Measurements from ENCODE around the gene SUN2. TPM values are rescaled to one million over a fixed set of nuclear protein-coding genes. Genes with fewer than 3 reads are reported as not detected.

The SUN2 gene
- total RNA-seq, 1 donor from 2014 or later, result 41.7 TPM

DNA sequence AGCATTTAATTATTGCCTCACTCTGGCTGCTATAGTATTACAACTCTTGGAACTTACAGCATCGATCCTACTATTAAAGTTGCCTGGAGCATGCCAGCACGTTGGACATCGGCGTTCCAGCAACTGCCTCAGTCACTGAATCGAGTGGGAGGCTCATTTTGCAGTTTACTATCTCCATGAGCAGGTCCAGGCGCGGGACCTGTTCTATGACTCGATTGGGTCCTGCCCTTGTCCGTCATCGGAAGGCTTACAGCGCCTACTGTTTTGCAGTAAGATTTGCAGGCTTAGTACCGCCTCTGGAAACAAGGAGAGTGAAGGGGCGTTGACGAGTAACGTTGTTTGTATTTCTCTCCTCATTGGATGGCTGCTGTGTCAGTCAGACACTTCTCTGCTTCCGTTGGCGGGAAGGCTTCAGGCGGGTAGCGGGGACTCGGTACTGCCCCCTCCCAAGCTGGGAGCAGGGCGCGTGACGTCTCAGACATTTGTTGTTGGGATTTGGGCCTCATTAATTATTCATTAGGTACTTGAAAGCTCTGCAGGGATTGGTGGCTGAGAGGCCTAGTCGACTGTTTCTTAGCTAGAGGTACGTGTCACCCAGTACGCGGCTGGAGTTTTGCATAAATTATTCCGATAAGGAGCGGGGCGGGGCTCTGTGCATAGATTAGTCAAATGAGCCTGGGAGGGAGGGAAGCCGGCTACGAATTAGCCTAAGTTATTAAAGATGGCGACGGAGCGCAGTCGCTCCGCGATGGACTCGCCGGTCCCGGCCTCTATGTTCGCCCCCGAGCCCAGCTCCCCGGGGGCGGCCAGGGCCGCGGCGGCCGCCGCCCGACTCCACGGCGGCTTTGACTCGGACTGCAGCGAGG lies 50.3 kb downstream of the SUN2 start, which contains the start of gene GTPBP1:
GTPBP1 (plus strand) TSS at position 710 of the 866 bp plus-strand sequence; CDS start at position 722, 12 bp downstream.
- Mint-ChIP-seq H3K27ac (ENCODE audit: unreplicated experiment) (peak within 1 kb of the TSS; percentile 36), H3K36me3 (ENCODE audit: low read depth) (peaks cover 2% of the 10 kb centered on the region), H3K27me3 (ENCODE audit: low read depth) (peaks cover 2% of the 10 kb centered on the region), H3K9me3 (no peaks in the 10 kb centered on the region), H3K4me1 (peaks cover 46% of the 10 kb centered on the region), H3K4me3 (peak within 1 kb of the TSS; percentile 92)
- TF ChIP-seq, protein P1, sequence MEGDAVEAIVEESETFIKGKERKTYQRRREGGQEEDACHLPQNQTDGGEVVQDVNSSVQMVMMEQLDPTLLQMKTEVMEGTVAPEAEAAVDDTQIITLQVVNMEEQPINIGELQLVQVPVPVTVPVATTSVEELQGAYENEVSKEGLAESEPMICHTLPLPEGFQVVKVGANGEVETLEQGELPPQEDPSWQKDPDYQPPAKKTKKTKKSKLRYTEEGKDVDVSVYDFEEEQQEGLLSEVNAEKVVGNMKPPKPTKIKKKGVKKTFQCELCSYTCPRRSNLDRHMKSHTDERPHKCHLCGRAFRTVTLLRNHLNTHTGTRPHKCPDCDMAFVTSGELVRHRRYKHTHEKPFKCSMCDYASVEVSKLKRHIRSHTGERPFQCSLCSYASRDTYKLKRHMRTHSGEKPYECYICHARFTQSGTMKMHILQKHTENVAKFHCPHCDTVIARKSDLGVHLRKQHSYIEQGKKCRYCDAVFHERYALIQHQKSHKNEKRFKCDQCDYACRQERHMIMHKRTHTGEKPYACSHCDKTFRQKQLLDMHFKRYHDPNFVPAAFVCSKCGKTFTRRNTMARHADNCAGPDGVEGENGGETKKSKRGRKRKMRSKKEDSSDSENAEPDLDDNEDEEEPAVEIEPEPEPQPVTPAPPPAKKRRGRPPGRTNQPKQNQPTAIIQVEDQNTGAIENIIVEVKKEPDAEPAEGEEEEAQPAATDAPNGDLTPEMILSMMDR (conservative IDR thresholded peaks at IDR 0.05), result no peak
- DNase-seq (ENCODE audit: low read depth, low spot score), result peak; percentile 98

DNA sequence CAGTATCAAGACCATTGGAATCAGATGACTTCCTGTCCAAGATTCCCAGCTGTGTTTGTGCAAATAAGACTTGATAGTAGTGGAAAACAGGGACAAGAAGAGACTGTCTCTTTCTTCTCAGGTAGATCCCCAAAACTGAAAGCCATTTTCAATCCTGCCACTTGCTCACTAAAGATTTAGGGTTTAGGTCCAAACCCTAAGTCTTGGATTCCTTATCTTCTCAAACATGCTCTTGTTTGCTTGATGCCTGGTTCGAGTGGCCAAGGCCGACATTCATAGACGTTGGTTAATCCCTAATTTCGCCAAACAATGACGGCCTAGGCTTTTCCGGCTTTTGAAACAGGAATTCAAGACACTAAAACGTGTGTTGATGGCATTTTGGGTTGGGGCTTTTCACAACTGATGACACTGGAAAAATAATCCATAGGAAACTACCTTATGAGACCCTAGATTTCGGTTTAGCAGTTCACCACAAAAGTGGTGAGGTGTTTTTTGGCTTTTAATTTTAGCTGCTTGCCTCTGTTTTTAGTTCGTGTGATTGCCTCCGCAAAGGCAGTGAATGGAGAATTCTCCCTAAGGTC lies 51.1 kb downstream of the SUN2 start:
- Mint-ChIP-seq H3K4me3 (peak overlapping the region; percentile 92), H3K27ac (ENCODE audit: unreplicated experiment) (peak overlapping the region; percentile 36), H3K4me1 (peaks cover 53% of the 10 kb centered on the region), H3K36me3 (ENCODE audit: low read depth) (peaks cover 2% of the 10 kb centered on the region), H3K27me3 (ENCODE audit: low read depth) (peaks cover 2% of the 10 kb centered on the region), H3K9me3 (no peaks in the 10 kb centered on the region)
- TF ChIP-seq, protein P1 (conservative IDR thresholded peaks at IDR 0.05), result no peak
- DNase-seq (ENCODE audit: low read depth, low spot score), result no peak

GRCh38 chr22:38700789-38701628 lies 54.8 kb downstream of the SUN2 start, which contains the start of gene JOSD1:
JOSD1 (minus strand) TSS chr22:38700943; CDS start chr22:38699987, 956 bp downstream.
- H3K9me3 Mint-ChIP-seq, result no peaks in the 10 kb centered on the region
- DNase-seq (ENCODE audit: low read depth, low spot score), result peak; percentile 93
- peak within 1 kb of the TSS; percentile 94 for H3K27ac Mint-ChIP-seq (ENCODE audit: unreplicated experiment)
- peaks cover 63% of the 10 kb centered on the region for H3K4me1 Mint-ChIP-seq
- peaks cover 2% of the 10 kb centered on the region for H3K36me3 Mint-ChIP-seq (ENCODE audit: low read depth)
- TF ChIP-seq, protein P1 (conservative IDR thresholded peaks at IDR 0.05), result no peak
- H3K27me3 Mint-ChIP-seq (ENCODE audit: low read depth), result peaks cover 2% of the 10 kb centered on the region
- H3K4me3 Mint-ChIP-seq, result peak within 1 kb of the TSS; percentile 95

DNA sequence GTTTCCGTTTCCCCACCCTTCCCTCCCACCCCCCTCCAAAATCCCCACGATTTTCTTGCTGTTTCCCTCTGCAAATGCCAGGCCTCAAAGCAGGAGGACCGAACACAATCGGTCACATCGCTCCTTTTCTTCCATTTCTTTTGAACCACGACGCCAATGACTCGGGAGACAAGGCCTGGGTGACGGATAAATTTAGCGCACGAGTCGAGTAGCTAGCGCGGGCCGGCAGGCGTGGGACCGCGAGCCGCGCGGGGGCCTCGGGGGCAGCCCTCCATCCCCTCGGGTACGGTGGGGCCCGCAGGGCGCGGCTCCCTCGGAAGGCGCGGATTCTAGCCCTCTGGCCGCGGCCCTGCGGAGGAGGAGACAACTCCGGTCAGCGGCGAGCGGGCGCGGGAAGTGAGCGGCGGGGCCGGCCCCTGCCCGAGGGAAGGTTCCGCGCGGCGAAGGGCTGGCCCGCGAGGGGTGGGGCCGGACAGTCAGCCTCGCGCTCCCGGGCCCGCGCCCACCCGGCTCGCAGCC lies 55.5 kb downstream of the SUN2 start:
- peak overlapping the region; percentile 94 for H3K4me3 Mint-ChIP-seq
- H3K27me3 Mint-ChIP-seq (ENCODE audit: low read depth), result peaks cover 2% of the 10 kb centered on the region
- H3K9me3 Mint-ChIP-seq, result no peaks in the 10 kb centered on the region
- TF ChIP-seq, protein P1 (conservative IDR thresholded peaks at IDR 0.05), result no peak
- H3K4me1 Mint-ChIP-seq, result peaks cover 59% of the 10 kb centered on the region
- peaks cover 2% of the 10 kb centered on the region for H3K36me3 Mint-ChIP-seq (ENCODE audit: low read depth)
- H3K27ac Mint-ChIP-seq (ENCODE audit: unreplicated experiment), result peak overlapping the region; percentile 91
- DNase-seq (ENCODE audit: low read depth, low spot score), result no peak

DNA sequence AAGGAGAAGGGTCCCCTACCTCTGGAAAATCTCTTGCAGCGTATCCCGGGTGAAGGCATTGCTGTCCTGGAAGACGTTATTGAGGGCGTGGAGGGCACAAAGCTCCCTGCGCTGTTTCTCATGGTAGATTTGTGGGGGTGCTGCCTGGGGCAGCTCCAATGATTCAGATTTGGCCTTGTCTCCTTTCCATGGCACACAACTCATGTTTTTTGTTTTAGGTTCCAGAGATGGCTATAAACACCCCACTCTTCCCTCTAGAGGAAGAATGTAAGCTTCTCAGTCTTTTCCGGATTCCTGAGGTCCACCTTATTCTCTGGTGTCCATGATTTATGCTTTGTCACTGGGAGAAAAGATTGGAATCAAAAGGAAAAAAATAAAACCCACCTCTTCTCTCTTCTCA lies 56.0 kb downstream of the SUN2 start:
- H3K4me3 Mint-ChIP-seq, result peak overlapping the region; percentile 94
- H3K27ac Mint-ChIP-seq (ENCODE audit: unreplicated experiment), result peak overlapping the region; percentile 81
- peaks cover 2% of the 10 kb centered on the region for H3K36me3 Mint-ChIP-seq (ENCODE audit: low read depth)
- peaks cover 53% of the 10 kb centered on the region for H3K4me1 Mint-ChIP-seq
- DNase-seq (ENCODE audit: low read depth, low spot score), result no peak
- TF ChIP-seq, protein P1 (conservative IDR thresholded peaks at IDR 0.05), result no peak
- no peaks in the 10 kb centered on the region for H3K9me3 Mint-ChIP-seq
- peaks cover 2% of the 10 kb centered on the region for H3K27me3 Mint-ChIP-seq (ENCODE audit: low read depth)
